Heart left ventricle (tissue), 13 donors: ENCODE results near the gene TMEM39A.

ENCODE experiments used
- CTCF ChIP-seq, 12 donors: fragments of 200-600 bp; sonication (generic) in 4 of 12; IDR thresholded peaks; one replicate each; pipeline versions ENCODE4 v1.5.0 to v1.8.0; 2018 to 2022; ENCODE audit warnings: antibody characterized with exemption in 12 of 12, mild to moderate bottlenecking in 5 of 12
- POLR2A ChIP-seq, 2 donors: fragments of 450-650 bp; IDR thresholded peaks; one replicate each; pipeline ENCODE4 v1.6.1; 2017; ENCODE audit warnings: antibody characterized with exemption in 2 of 2, mild to moderate bottlenecking in 2 of 2, moderate library complexity in 2 of 2
- donor health status: ischemic (EF 13 %, LVEDD 7.1; RV severe dilation, severe dysfunction).
- donor health status: DM: no; HTN: yes; CAD: no.
- donor health status: DM: no; HTN: no; CAD: no.
- donor health status: ischemic (EF 25% LVEDD 6.9; RV normal size, moderate dysfunction).
- donor health status: ischemic (EF 25% LVEDD 5.7; RV mildly dilated, moderate dysfunction).
- donor health status: ischemic (EF 35%, LVEDD 5.7; RV mildly dilated, moderate dysfunction).
- donor health status: nonischemic (EF 11% LVEDD 7.7; RV severe dilation, severe dysfunction).
- donor health status: DM: yes; HTN: yes; CAD: no.
- donor health status: PGD.
- donor health status: ischemic (EF 29% LVEDD 5.4; RV normal size, mild dysfunction).
- donor health status: nonischemic (EF 23%, LVEDD 6.1; RV moderate dilation, normal function).

DNA sequence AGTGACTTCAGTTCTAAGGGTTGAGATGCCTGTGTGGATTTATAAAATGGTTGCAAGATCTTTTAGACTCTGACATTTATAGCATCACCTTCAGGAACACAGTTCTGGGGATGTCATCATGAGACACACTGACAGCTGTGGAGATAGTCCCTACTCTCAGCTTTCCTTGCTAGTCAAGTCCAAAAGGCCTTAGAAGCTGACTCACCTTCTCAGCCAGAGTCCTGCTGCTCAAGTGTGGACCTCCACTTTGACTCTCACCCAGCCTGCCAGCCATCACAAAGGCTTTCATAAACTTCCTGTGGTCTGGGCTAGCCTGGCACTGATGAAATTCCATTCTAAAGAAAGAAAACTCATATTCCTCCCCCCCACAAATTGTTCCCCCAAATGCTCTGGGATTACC is 44.8 kb downstream of the TMEM39A start:
- TF ChIP-seq CTCF (IDR thresholded peaks at IDR 0.05) (no peak), POLR2A (IDR thresholded peaks at IDR 0.05) (no peak)
